ENCODE data around the gene IMMT.

Gene IMMT

GRCh38 chr2:86240251-86240650, 45.0 kb upstream of the IMMT start:
- no peaks in the 10 kb centered on the region for H3K27me3 ChIP-seq (ENCODE audit: insufficient read depth, poor library complexity, severe bottlenecking)
- no peak overlapping the region for H3K27ac ChIP-seq (ENCODE audit: poor library complexity, severe bottlenecking)
- TF ChIP-seq, protein P1, sequence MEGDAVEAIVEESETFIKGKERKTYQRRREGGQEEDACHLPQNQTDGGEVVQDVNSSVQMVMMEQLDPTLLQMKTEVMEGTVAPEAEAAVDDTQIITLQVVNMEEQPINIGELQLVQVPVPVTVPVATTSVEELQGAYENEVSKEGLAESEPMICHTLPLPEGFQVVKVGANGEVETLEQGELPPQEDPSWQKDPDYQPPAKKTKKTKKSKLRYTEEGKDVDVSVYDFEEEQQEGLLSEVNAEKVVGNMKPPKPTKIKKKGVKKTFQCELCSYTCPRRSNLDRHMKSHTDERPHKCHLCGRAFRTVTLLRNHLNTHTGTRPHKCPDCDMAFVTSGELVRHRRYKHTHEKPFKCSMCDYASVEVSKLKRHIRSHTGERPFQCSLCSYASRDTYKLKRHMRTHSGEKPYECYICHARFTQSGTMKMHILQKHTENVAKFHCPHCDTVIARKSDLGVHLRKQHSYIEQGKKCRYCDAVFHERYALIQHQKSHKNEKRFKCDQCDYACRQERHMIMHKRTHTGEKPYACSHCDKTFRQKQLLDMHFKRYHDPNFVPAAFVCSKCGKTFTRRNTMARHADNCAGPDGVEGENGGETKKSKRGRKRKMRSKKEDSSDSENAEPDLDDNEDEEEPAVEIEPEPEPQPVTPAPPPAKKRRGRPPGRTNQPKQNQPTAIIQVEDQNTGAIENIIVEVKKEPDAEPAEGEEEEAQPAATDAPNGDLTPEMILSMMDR (IDR thresholded peaks at IDR 0.05; ENCODE audit: poor library complexity, severe bottlenecking) = no peak
- no peaks in the 10 kb centered on the region for H3K4me1 ChIP-seq (ENCODE audit: insufficient read depth, poor library complexity, severe bottlenecking)
- H3K4me3 ChIP-seq (ENCODE audit: severe bottlenecking) = no peak overlapping the region
- ATAC-seq (ENCODE audit: low read depth) (no peak), DNase-seq (ENCODE audit: low spot score) (no peak)
- no peaks in the 10 kb centered on the region for H3K36me3 ChIP-seq (ENCODE audit: low read depth)
- no peaks in the 10 kb centered on the region for H3K9me3 ChIP-seq (ENCODE audit: severe bottlenecking)

- H3K4me1 ChIP-seq (ENCODE audit: insufficient read depth, poor library complexity, severe bottlenecking) = no peaks in the 10 kb centered on the region
- ATAC-seq (ENCODE audit: low read depth) = no peak
- H3K9me3 ChIP-seq (ENCODE audit: severe bottlenecking) = no peaks in the 10 kb centered on the region
- no peak overlapping the region for H3K27ac ChIP-seq (ENCODE audit: poor library complexity, severe bottlenecking)
- TF ChIP-seq, protein P1 (IDR thresholded peaks at IDR 0.05; ENCODE audit: poor library complexity, severe bottlenecking) = no peak
- no peaks in the 10 kb centered on the region for H3K36me3 ChIP-seq (ENCODE audit: low read depth)
- no peak for DNase-seq (ENCODE audit: low spot score)
- H3K27me3 ChIP-seq (ENCODE audit: insufficient read depth, poor library complexity, severe bottlenecking) = no peaks in the 10 kb centered on the region
- H3K4me3 ChIP-seq (ENCODE audit: severe bottlenecking) = no peak overlapping the region
These were observed 44.5 kb upstream of the IMMT start for GRCh38 chr2:86239745-86240144.

DNA sequence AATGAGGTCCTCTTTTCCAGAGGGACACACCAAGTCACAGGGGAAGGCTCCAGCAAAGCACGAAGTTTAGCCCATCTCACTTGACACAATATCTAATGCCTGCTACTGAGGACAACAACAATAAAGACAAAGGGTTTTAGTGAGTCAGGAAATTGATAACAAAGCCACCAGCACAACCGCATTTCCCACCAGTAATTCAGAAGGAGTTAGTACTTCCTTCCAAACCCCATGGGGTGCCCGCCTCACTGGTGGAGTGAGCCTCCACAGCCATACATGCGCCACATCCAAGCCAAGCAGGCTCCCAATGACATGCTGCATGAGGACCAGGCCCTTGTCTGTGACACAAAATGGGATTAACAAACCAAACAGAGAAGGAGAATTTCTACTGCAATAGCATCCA, 44.1 kb upstream of the IMMT start:
- no peak for DNase-seq (ENCODE audit: low spot score)
- H3K27ac ChIP-seq (ENCODE audit: poor library complexity, severe bottlenecking) = no peak overlapping the region
- H3K9me3 ChIP-seq (ENCODE audit: severe bottlenecking) = no peaks in the 10 kb centered on the region
- H3K4me3 ChIP-seq (ENCODE audit: severe bottlenecking) = no peak overlapping the region
- no peak for ATAC-seq (ENCODE audit: low read depth)
- TF ChIP-seq, protein P1 (IDR thresholded peaks at IDR 0.05; ENCODE audit: poor library complexity, severe bottlenecking) = no peak
- no peaks in the 10 kb centered on the region for H3K27me3 ChIP-seq (ENCODE audit: insufficient read depth, poor library complexity, severe bottlenecking)
- H3K36me3 ChIP-seq (ENCODE audit: low read depth) = no peaks in the 10 kb centered on the region
- no peaks in the 10 kb centered on the region for H3K4me1 ChIP-seq (ENCODE audit: insufficient read depth, poor library complexity, severe bottlenecking)

DNA sequence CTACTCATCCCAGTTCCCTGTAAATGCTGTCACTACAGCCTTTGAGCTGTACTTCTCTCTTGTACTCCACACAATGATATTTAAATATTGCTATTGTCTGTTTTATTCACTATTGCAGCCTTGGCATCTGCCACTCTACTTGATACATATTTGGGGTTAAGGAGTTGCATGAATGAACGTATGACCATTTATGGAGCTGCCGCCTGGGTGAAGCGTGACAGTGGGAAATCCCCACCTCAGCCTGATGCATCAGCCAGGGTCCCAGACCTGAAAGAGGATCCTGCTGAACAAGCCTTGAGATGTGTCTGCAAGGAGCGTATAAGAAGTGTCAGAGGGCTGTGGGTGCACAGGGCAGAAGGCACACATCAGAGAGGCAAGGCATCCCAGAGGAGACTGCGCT, 43.1 kb upstream of the IMMT start:
- TF ChIP-seq, protein P1 (IDR thresholded peaks at IDR 0.05; ENCODE audit: poor library complexity, severe bottlenecking) = no peak
- Histone ChIP-seq H3K4me1 (ENCODE audit: insufficient read depth, poor library complexity, severe bottlenecking) (no peaks in the 10 kb centered on the region), H3K4me3 (ENCODE audit: severe bottlenecking) (no peak overlapping the region), H3K27ac (ENCODE audit: poor library complexity, severe bottlenecking) (no peak overlapping the region), H3K27me3 (ENCODE audit: insufficient read depth, poor library complexity, severe bottlenecking) (no peaks in the 10 kb centered on the region), H3K9me3 (ENCODE audit: severe bottlenecking) (no peaks in the 10 kb centered on the region), H3K36me3 (ENCODE audit: low read depth) (no peaks in the 10 kb centered on the region)
- ATAC-seq (ENCODE audit: low read depth) (no peak), DNase-seq (ENCODE audit: low spot score) (no peak)

DNA sequence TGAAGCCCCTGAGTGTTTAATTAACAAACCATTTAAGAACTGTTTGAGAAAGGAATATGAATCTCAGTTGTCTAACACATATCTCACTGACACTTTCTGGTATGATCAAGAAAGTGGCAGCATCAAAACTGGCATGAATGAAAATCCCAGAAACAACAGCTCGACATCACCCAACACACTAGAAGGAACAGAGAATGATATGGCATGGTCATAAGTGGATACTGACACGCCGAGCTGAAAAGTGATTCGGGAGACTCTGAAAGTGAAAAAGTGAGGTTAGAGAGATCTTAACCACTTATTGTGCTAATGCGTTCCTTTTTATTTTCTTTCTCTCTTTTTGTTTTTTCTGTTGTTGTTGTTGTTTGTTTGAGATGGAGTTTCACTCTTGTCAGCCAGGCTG, 41.9 kb upstream of the IMMT start:
- H3K27ac ChIP-seq (ENCODE audit: poor library complexity, severe bottlenecking) = no peak overlapping the region
- TF ChIP-seq, protein P1 (IDR thresholded peaks at IDR 0.05; ENCODE audit: poor library complexity, severe bottlenecking) = no peak
- H3K9me3 ChIP-seq (ENCODE audit: severe bottlenecking) = no peaks in the 10 kb centered on the region
- ATAC-seq (ENCODE audit: low read depth) (no peak), DNase-seq (ENCODE audit: low spot score) (no peak)
- no peaks in the 10 kb centered on the region for H3K4me1 ChIP-seq (ENCODE audit: insufficient read depth, poor library complexity, severe bottlenecking)
- H3K36me3 ChIP-seq (ENCODE audit: low read depth) = no peaks in the 10 kb centered on the region
- no peaks in the 10 kb centered on the region for H3K27me3 ChIP-seq (ENCODE audit: insufficient read depth, poor library complexity, severe bottlenecking)
- no peak overlapping the region for H3K4me3 ChIP-seq (ENCODE audit: severe bottlenecking)

All from RWPE2 (cell line).